Heart left ventricle (tissue), 13 donors: ENCODE measurements around the gene CHID1.

Experiments
- POLR2A ChIP-seq, 2 donors: fragments of 450-650 bp; IDR thresholded peaks; one replicate each; pipeline ENCODE4 v1.6.1; 2017; ENCODE audit warnings: antibody characterized with exemption in 2 of 2, mild to moderate bottlenecking in 2 of 2, moderate library complexity in 2 of 2
- TF ChIP-seq, protein P1 (sequence below), 12 donors: fragments of 200-600 bp; sonication (generic) in 4 of 12; IDR thresholded peaks; one replicate each; pipeline versions ENCODE4 v1.5.0 to v1.8.0; 2018 to 2022; ENCODE audit warnings: antibody characterized with exemption in 12 of 12, mild to moderate bottlenecking in 5 of 12
- donor health status: ischemic (EF 13 %, LVEDD 7.1; RV severe dilation, severe dysfunction).
- donor health status: DM: no; HTN: yes; CAD: no.
- donor health status: DM: no; HTN: no; CAD: no.
- donor health status: ischemic (EF 25% LVEDD 6.9; RV normal size, moderate dysfunction).
- donor health status: ischemic (EF 25% LVEDD 5.7; RV mildly dilated, moderate dysfunction).
- donor health status: ischemic (EF 35%, LVEDD 5.7; RV mildly dilated, moderate dysfunction).
- donor health status: nonischemic (EF 11% LVEDD 7.7; RV severe dilation, severe dysfunction).
- donor health status: DM: yes; HTN: yes; CAD: no.
- donor health status: PGD.
- donor health status: ischemic (EF 29% LVEDD 5.4; RV normal size, mild dysfunction).
- donor health status: nonischemic (EF 23%, LVEDD 6.1; RV moderate dilation, normal function).

DNA sequence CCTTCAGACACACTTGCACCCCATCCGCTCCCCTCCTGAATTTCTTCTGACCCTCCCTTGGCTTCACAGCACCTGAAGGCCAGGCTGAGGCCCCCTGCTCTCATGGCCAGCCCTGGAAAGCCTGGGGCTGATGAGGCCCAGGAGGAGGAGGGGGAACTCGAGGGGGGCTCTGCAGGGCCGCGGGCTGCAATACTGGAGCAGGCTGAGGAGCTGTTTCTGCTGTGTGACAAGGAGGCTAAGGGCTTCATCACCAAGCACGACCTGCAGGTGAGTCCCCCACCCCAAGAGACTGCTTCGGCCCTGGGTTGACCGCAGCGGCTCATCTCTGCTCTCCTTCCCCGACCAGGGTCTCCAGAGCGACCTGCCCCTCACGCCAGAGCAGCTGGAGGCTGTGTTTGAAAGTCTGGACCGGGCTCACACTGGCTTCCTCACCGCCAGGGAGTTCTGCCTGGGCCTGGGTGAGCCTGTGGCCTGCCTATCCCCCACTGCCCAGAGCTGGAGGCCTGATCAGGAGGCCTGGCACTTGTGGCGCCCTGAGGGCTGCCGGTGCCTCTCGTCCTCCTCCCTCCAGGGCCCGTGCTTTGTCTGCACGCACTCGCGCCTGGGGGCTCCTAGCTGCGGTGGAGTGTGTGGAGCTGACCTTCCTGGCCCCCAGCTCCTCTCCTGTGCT lies 82.0 kb downstream of the CHID1 start:
- TF ChIP-seq, protein P1, sequence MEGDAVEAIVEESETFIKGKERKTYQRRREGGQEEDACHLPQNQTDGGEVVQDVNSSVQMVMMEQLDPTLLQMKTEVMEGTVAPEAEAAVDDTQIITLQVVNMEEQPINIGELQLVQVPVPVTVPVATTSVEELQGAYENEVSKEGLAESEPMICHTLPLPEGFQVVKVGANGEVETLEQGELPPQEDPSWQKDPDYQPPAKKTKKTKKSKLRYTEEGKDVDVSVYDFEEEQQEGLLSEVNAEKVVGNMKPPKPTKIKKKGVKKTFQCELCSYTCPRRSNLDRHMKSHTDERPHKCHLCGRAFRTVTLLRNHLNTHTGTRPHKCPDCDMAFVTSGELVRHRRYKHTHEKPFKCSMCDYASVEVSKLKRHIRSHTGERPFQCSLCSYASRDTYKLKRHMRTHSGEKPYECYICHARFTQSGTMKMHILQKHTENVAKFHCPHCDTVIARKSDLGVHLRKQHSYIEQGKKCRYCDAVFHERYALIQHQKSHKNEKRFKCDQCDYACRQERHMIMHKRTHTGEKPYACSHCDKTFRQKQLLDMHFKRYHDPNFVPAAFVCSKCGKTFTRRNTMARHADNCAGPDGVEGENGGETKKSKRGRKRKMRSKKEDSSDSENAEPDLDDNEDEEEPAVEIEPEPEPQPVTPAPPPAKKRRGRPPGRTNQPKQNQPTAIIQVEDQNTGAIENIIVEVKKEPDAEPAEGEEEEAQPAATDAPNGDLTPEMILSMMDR (IDR thresholded peaks at IDR 0.05): no peak
- TF ChIP-seq POLR2A (IDR thresholded peaks at IDR 0.05): no peak
